PC-9 (cell line): ENCODE results near the gene MPZ.

ENCODE experiments used
- EZH2 ChIP-seq: fragments of 200-600 bp; sonication (generic); IDR thresholded peaks from 2 replicates; pipeline ENCODE4 v1.8.0; 2017; ENCODE audit warnings: antibody characterized with exemption, low read depth
- TF ChIP-seq, protein P1 (sequence below): fragments of 200-600 bp; sonication (generic); conservative IDR thresholded peaks from 2 replicates; pipeline ENCODE4 v1.6.1; 2017; ENCODE audit warnings: mixed run types, antibody characterized with exemption, mild to moderate bottlenecking, moderate library complexity

DNA sequence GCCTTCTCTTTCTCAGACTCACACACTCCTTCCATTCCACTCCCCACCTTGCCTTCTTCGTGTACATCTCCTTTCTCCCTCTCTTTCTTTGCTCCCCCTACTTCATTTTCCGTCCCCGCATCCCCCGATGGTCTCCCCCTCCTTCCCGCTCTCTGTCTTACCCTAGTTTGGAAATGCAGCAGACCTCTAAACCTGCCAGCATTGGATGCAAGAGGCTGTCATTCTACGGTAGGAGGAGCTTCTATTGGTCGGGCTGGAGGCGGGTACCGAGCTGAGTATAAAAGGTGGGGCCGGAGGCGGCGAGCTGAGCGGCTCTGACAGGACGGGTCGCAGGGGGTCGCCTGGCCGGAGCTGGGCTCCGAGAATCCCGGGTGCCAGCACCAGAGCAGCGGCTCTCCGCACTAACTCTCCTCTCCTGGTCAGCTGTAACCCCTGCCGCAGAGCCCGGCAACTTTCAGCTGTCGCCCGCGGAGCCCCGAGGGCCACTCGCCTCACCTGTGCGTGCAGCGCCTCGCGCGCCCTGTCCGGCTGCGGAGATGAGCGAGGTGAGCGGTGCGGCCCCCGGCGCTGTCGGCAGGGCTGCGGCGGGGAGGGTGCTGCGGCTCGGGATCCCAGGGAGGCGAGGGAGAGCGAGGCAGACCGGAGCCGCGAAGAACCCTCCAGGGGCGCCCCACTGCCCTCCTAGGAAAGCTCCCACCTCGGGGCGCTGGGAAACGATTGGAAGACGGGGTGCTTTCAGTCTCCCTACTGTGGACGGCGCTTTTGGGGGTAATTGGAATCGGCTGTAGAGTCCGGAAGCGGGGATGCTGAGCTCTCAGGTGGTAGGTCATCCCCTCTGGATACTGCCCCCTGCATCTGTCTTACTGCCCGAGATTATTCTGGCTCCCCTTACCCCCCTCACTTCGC lies 51.1 kb downstream of the MPZ start, which contains the start of gene PCP4L1:
- TF ChIP-seq, protein P1, sequence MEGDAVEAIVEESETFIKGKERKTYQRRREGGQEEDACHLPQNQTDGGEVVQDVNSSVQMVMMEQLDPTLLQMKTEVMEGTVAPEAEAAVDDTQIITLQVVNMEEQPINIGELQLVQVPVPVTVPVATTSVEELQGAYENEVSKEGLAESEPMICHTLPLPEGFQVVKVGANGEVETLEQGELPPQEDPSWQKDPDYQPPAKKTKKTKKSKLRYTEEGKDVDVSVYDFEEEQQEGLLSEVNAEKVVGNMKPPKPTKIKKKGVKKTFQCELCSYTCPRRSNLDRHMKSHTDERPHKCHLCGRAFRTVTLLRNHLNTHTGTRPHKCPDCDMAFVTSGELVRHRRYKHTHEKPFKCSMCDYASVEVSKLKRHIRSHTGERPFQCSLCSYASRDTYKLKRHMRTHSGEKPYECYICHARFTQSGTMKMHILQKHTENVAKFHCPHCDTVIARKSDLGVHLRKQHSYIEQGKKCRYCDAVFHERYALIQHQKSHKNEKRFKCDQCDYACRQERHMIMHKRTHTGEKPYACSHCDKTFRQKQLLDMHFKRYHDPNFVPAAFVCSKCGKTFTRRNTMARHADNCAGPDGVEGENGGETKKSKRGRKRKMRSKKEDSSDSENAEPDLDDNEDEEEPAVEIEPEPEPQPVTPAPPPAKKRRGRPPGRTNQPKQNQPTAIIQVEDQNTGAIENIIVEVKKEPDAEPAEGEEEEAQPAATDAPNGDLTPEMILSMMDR = no peak
- TF ChIP-seq EZH2 = no peak
